Measurements from ENCODE around the gene RYR3. TPM values are rescaled to one million over a fixed set of nuclear protein-coding genes. Genes with fewer than 3 reads are reported as not detected.

Gene RYR3
- total and polyA plus RNA-seq, 10 of the 15 experiments (the other 5 are each of a cell fraction or from before 2014, with no cell fraction given) = under 0.01 to 0.44 (median 0.16) TPM; not detected in 5

DNA sequence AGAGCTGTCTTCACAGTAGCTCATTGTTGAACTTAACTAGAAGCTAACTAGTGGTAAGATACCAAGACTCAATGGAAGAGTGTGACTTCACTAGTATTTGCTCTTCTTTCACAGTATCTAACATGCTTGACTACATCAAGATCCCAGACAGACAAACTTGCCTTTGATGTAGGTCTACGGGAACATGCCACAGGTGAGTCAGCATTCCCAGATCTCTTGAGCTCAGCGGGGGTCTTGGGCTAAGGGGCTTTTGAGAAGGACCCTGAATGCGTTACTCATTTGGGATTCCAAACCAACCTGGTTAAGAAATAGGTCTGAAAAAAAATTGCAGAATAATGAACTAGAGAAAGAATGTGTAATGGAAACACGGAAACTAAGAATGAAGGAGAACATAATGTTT is 222.4 kb downstream of the RYR3 start:
- Histone ChIP-seq H3K27ac (ENCODE audit: control insufficient read depth, insufficient read depth) (no peak overlapping the region), H3K4me1 (ENCODE audit: control insufficient read depth, insufficient read depth, low read length) (no peaks in the 10 kb centered on the region), H2AFZ (ENCODE audit: control insufficient read depth, low read depth, low read length) (no peak overlapping the region), H3K36me3 (ENCODE audit: control insufficient read depth in 2 of 2, insufficient read depth in 2 of 2, low read length in 1 of 2) (no peaks in the 10 kb centered on the region), H3K9ac (ENCODE audit: control insufficient read depth, insufficient read depth, low read length) (no peak overlapping the region), H3K4me2 (ENCODE audit: control insufficient read depth, insufficient read depth) (no peak overlapping the region), H3K79me2 (ENCODE audit: control insufficient read depth, insufficient read depth, low read length) (no peaks in the 10 kb centered on the region), H3K9me3 (replicated peaks; ENCODE audit: control insufficient read depth, insufficient read depth, low read length) (no peaks in the 10 kb centered on the region), H3K27me3 (replicated peaks in 1 of 2; ENCODE audit: control insufficient read depth in 2 of 2, insufficient read depth in 2 of 2, low read length in 1 of 2) (no peaks in the 10 kb centered on the region; a peak in 3 of 4 replicates), H3K4me3 (no peak overlapping the region), H4K20me1 (ENCODE audit: control insufficient read depth, insufficient read depth) (no peaks in the 10 kb centered on the region)
- in situ Hi-C loops (cut with MboI) = no loop called here
- TF ChIP-seq NFYA (IDR thresholded peaks at IDR 0.05; ENCODE audit: borderline replicate concordance, low read depth, low read length) (no peak), NFYB (IDR thresholded peaks at IDR 0.05; ENCODE audit: insufficient read depth, low read depth, low read length) (no peak), SREBF1 (IDR thresholded peaks at IDR 0.05; ENCODE audit: low read length) (no peak), WRNIP1 (IDR thresholded peaks at IDR 0.05; ENCODE audit: borderline replicate concordance, low read depth, low read length) (no peak), NFIC (IDR thresholded peaks at IDR 0.05; ENCODE audit: low read depth, low read length) (no peak), SMAD5 (IDR thresholded peaks at IDR 0.05; ENCODE audit: low read depth) (no peak), SIX5 (IDR thresholded peaks at IDR 0.05; ENCODE audit: low read depth, low read length, severe bottlenecking) (no peak), ZNF384 (IDR thresholded peaks at IDR 0.05; ENCODE audit: borderline replicate concordance, low read depth, low read length) (no peak), TARDBP (IDR thresholded peaks at IDR 0.05; ENCODE audit: borderline replicate concordance) (no peak), POLR2AphosphoS5 (IDR thresholded peaks at IDR 0.05; ENCODE audit: low read length) (no peak), CREB1 (IDR thresholded peaks at IDR 0.05; ENCODE audit: low read depth) (no peak), RUNX3 (IDR thresholded peaks at IDR 0.05; ENCODE audit: low read length) (no peak), PAX5 (IDR thresholded peaks at IDR 0.05; ENCODE audit: borderline replicate concordance, low read depth, low read length) (no peak)
- TF ChIP-seq, protein P1, sequence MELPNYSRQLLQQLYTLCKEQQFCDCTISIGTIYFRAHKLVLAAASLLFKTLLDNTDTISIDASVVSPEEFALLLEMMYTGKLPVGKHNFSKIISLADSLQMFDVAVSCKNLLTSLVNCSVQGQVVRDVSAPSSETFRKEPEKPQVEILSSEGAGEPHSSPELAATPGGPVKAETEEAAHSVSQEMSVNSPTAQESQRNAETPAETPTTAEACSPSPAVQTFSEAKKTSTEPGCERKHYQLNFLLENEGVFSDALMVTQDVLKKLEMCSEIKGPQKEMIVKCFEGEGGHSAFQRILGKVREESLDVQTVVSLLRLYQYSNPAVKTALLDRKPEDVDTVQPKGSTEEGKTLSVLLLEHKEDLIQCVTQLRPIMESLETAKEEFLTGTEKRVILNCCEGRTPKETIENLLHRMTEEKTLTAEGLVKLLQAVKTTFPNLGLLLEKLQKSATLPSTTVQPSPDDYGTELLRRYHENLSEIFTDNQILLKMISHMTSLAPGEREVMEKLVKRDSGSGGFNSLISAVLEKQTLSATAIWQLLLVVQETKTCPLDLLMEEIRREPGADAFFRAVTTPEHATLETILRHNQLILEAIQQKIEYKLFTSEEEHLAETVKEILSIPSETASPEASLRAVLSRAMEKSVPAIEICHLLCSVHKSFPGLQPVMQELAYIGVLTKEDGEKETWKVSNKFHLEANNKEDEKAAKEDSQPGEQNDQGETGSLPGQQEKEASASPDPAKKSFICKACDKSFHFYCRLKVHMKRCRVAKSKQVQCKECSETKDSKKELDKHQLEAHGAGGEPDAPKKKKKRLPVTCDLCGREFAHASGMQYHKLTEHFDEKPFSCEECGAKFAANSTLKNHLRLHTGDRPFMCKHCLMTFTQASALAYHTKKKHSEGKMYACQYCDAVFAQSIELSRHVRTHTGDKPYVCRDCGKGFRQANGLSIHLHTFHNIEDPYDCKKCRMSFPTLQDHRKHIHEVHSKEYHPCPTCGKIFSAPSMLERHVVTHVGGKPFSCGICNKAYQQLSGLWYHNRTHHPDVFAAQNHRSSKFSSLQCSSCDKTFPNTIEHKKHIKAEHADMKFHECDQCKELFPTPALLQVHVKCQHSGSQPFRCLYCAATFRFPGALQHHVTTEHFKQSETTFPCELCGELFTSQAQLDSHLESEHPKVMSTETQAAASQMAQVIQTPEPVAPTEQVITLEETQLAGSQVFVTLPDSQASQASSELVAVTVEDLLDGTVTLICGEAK (IDR thresholded peaks at IDR 0.05; ENCODE audit: borderline replicate concordance) = no peak
- ChIA-PET POLR2A (no interaction called here), CTCF (interaction anchor here (0.8 kb wide), 1 partner anchor 241 kb away, joined by 3 read pairs; no protein-coding TSS in a partner anchor), RAD21 (ENCODE audit: unreplicated experiment) (no interaction called here), SMC1A (ENCODE audit: uncharacterized antibody, unreplicated experiment) (interaction anchor here (1.0 kb wide), 1 partner anchor 30 kb away, joined by 3 read pairs; no protein-coding TSS in a partner anchor)
- intact Hi-C loops (cut with micrococcal nuclease; ENCODE audit: unreplicated experiment) = no loop called here
- FAIRE-seq (no peak), ATAC-seq (no peak), DNase-seq (ENCODE audit: low read depth, low spot score) (no peak)
- 8% methylated on average over 4 of the region's 4 CpGs for WGBS (ENCODE audit: insufficient coverage, insufficient replicate concordance, low lambda C conversion rate, missing lambda C conversion rate)
- BruUV-seq (replicated peaks) = no TSS peak
